Lung (tissue), 12 donors: ENCODE measurements around the gene SCAMP1. TPM values are rescaled to one million over a fixed set of nuclear protein-coding genes. Genes with fewer than 3 reads are reported as not detected.
A peak's percentile ranks its signal among the peaks of the same experiment; 100 is the strongest.

ENCODE experiments used
- ATAC-seq: fragments of 200-7000 bp; cut with Tn5 transposase; one replicate; pipeline ENCODE4 v1.9.1; 2020; ENCODE audit warnings: moderate number of reproducible peaks; ENCODE audit not compliant: insufficient read depth, low FRiP score
- DNase-seq, 3 donors: peaks; one replicate each; pipeline ENCODE4 v3.0.0-alpha.2; 2013 to 2017
- H3K27ac ChIP-seq, 2 donors: one replicate each; pipeline ENCODE4 v1.5.1; 2013; ENCODE audit warnings: mild to moderate bottlenecking in 2 of 2, moderate library complexity in 2 of 2, control low read depth in 1 of 2, inconsistent platforms in 1 of 2, low read depth in 1 of 2, low read length in 1 of 2
- H3K27me3 ChIP-seq, 3 donors: one replicate each; pipeline ENCODE4 v1.5.1; 2013; ENCODE audit warnings: low read length in 2 of 3; ENCODE audit not compliant: control insufficient read depth in 3 of 3, insufficient read depth in 3 of 3
- H3K36me3 ChIP-seq, 4 donors: one replicate each; pipeline ENCODE4 v1.5.1; 2013; ENCODE audit warnings: low read length in 4 of 4, mild to moderate bottlenecking in 1 of 4, moderate library complexity in 1 of 4; ENCODE audit not compliant: control insufficient read depth in 4 of 4, insufficient read depth in 4 of 4
- H3K4me1 ChIP-seq, 5 donors: one replicate each; pipeline ENCODE4 v1.5.1; 2013; ENCODE audit warnings: low read length in 5 of 5, mild to moderate bottlenecking in 2 of 5, moderate library complexity in 1 of 5; ENCODE audit not compliant: control insufficient read depth in 5 of 5, insufficient read depth in 5 of 5
- H3K4me3 ChIP-seq: one replicate; pipeline ENCODE4 v1.5.1; 2013; ENCODE audit warnings: mild to moderate bottlenecking, control low read depth, moderate library complexity
- H3K9ac ChIP-seq, 2 donors: one replicate each; pipeline ENCODE4 v1.5.1; 2013; ENCODE audit warnings: low read length in 2 of 2, control low read depth in 1 of 2; ENCODE audit not compliant: insufficient read depth in 1 of 2
- H3K9me3 ChIP-seq, 4 donors: one replicate each; pipeline ENCODE4 v1.5.1; 2013; ENCODE audit warnings: low read length in 3 of 4, mild to moderate bottlenecking in 1 of 4, moderate library complexity in 1 of 4; ENCODE audit not compliant: control insufficient read depth in 4 of 4, insufficient read depth in 3 of 4
- CTCF ChIP-seq: IDR thresholded peaks from 2 replicates; pipeline ENCODE4 v1.5.1; 2012; ENCODE audit warnings: mild to moderate bottlenecking; ENCODE audit errors: control extremely low read depth, extremely low read depth
- WGBS, 2 donors: extraction: QIAGEN DNeasy Blood & Tissue Kit; methylation state at CpG; one replicate each; pipeline ENCODE4 v1.1.7; 2013; 5-methylcytosine and 5-hydroxymethylcytosine counted together
- polyA plus RNA-seq, 2 donors: library from polyadenylated mRNA; stranded (reverse); fragments of 200-250 nt; gene quantifications; one replicate each; pipeline ENCODE4 v1.2.1, GENCODE V29; 2013
- total RNA-seq, 2 donors: library from RNA; depleted of rRNA in 1 of 2; stranded (reverse); fragments of >200 nt in 1 of 2; gene quantifications; one replicate each; pipeline ENCODE4 v1.2.1, GENCODE V29; 2014 to 2021
- donor health status: control.
- donor health status: control.
- donor health status: Bipolar disorder and iron deficiency.
- donor health status: healthy.
- donor health status: DM: yes; HTN: yes; CAD: no.

The SCAMP1 gene
- total and polyA plus RNA-seq, 4 donors = 7.7 to 45.8 (median 16.9) TPM

GRCh38 chr5:78320401-78320800 is 40.0 kb upstream of the SCAMP1 start:
- Histone ChIP-seq H3K27ac (no peak overlapping the region), H3K27me3 (no peaks in the 10 kb centered on the region), H3K4me3 (no peak overlapping the region), H3K36me3 (no peaks in the 10 kb centered on the region), H3K9me3 (no peaks in the 10 kb centered on the region), H3K4me1 (no peaks in the 10 kb centered on the region), H3K9ac (no peak overlapping the region)
- DNase-seq (peak in 2 of 3 donors; percentile 50 to 53), ATAC-seq (no peak)
- no peak for TF ChIP-seq CTCF
- 36 to 43% methylated on average over 2 of the region's 2 CpGs for WGBS, 2 donors

GRCh38 chr5:78323241-78323640 is 37.2 kb upstream of the SCAMP1 start:
- Histone ChIP-seq H3K27ac (no peak overlapping the region), H3K36me3 (no peaks in the 10 kb centered on the region), H3K4me3 (no peak overlapping the region), H3K4me1 (no peaks in the 10 kb centered on the region), H3K27me3 (no peaks in the 10 kb centered on the region), H3K9me3 (no peaks in the 10 kb centered on the region), H3K9ac (no peak overlapping the region)
- no peak for TF ChIP-seq CTCF
- ATAC-seq = no peak
- no peak for DNase-seq

GRCh38 chr5:78326930-78327329 is 33.5 kb upstream of the SCAMP1 start:
- H3K4me3 ChIP-seq = no peak overlapping the region
- H3K9ac ChIP-seq = no peak overlapping the region
- H3K4me1 ChIP-seq = no peaks in the 10 kb centered on the region
- 95 to 98% methylated on average over 3 of the region's 3 CpGs for WGBS, 2 donors
- no peak overlapping the region for H3K27ac ChIP-seq
- no peaks in the 10 kb centered on the region for H3K27me3 ChIP-seq
- H3K9me3 ChIP-seq = no peaks in the 10 kb centered on the region
- TF ChIP-seq CTCF = no peak
- DNase-seq = no peak
- ATAC-seq = no peak
- H3K36me3 ChIP-seq = no peaks in the 10 kb centered on the region

- no peak for TF ChIP-seq CTCF
Observed at GRCh38 chr5:78327761-78328510, 32.5 kb upstream of the SCAMP1 start.

More at GRCh38 chr5:78327761-78328510, 32.5 kb upstream of the SCAMP1 start:
- 83 to 84% methylated on average over 6 of the region's 6 CpGs for WGBS, 2 donors
- Histone ChIP-seq H3K4me1 (no peaks in the 10 kb centered on the region), H3K27ac (no peak overlapping the region), H3K9ac (no peak overlapping the region), H3K9me3 (no peaks in the 10 kb centered on the region), H3K27me3 (no peaks in the 10 kb centered on the region), H3K36me3 (no peaks in the 10 kb centered on the region), H3K4me3 (no peak overlapping the region)
- DNase-seq (no peak), ATAC-seq (no peak)
